WI38 (cell line): Measurements from ENCODE around the gene ELOA.

Source experiments
- H3K4me3 ChIP-seq: 2 replicates; pipeline ENCODE4 v1.5.1; 2011; ENCODE audit warnings: low read depth, mild to moderate bottlenecking, control low read depth, low read length
- TF ChIP-seq, protein P1 (sequence below): IDR thresholded peaks from 2 replicates; pipeline ENCODE4 v1.5.1; 2012; ENCODE audit warnings: low read depth, mild to moderate bottlenecking, control low read depth, low read length

ELOA gene, protein sequence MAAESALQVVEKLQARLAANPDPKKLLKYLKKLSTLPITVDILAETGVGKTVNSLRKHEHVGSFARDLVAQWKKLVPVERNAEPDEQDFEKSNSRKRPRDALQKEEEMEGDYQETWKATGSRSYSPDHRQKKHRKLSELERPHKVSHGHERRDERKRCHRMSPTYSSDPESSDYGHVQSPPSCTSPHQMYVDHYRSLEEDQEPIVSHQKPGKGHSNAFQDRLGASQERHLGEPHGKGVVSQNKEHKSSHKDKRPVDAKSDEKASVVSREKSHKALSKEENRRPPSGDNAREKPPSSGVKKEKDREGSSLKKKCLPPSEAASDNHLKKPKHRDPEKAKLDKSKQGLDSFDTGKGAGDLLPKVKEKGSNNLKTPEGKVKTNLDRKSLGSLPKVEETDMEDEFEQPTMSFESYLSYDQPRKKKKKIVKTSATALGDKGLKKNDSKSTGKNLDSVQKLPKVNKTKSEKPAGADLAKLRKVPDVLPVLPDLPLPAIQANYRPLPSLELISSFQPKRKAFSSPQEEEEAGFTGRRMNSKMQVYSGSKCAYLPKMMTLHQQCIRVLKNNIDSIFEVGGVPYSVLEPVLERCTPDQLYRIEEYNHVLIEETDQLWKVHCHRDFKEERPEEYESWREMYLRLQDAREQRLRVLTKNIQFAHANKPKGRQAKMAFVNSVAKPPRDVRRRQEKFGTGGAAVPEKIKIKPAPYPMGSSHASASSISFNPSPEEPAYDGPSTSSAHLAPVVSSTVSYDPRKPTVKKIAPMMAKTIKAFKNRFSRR

DNA sequence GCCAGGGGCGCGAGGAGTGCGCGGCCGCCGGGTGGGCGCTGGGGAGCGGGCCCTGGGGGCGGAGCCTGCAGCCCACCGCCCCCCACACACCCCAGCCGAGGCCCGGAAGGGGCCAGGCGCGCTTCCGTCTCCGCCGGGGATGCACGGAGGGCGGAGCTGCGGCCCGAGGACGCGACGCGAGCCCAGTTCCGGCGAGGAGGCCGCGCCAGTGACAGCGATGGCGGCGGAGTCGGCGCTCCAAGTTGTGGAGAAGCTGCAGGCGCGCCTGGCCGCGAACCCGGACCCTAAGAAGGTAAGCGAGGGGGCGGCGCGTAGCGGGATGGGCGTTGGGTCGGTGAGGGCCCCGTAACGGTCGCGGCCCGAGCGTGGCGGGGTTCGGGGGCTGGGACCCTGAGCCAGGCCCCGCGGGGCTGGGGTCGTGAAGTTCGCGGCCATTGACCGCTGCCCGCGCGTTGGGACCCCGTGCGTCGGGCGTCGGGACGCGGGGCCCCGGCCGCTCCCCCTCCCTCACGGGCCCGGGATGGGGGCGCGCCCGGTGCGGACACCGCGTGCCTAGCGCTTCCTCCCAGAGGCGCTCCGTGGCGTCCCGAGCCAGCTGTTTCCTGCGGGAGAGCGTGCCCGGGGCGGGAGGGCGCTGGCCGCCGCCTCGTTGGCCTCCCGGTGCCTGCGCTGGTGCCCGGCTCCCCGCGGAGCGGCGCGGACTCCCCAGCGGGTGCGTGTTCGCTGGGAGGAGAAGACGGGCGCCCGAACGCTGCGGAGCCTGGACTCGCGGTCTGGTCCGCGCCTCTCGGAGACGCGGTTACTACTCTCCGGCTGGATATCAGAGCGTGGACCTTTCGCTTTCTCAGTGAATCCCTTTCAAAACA lies at the start of gene ELOA:
ELOA (plus strand) TSS at position 185 of the 866 bp plus-strand sequence; CDS start at position 218, 33 bp downstream.
- TF ChIP-seq, protein P1, sequence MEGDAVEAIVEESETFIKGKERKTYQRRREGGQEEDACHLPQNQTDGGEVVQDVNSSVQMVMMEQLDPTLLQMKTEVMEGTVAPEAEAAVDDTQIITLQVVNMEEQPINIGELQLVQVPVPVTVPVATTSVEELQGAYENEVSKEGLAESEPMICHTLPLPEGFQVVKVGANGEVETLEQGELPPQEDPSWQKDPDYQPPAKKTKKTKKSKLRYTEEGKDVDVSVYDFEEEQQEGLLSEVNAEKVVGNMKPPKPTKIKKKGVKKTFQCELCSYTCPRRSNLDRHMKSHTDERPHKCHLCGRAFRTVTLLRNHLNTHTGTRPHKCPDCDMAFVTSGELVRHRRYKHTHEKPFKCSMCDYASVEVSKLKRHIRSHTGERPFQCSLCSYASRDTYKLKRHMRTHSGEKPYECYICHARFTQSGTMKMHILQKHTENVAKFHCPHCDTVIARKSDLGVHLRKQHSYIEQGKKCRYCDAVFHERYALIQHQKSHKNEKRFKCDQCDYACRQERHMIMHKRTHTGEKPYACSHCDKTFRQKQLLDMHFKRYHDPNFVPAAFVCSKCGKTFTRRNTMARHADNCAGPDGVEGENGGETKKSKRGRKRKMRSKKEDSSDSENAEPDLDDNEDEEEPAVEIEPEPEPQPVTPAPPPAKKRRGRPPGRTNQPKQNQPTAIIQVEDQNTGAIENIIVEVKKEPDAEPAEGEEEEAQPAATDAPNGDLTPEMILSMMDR, result no peak
- H3K4me3 ChIP-seq, result peak within 1 kb of the TSS; percentile 83

DNA sequence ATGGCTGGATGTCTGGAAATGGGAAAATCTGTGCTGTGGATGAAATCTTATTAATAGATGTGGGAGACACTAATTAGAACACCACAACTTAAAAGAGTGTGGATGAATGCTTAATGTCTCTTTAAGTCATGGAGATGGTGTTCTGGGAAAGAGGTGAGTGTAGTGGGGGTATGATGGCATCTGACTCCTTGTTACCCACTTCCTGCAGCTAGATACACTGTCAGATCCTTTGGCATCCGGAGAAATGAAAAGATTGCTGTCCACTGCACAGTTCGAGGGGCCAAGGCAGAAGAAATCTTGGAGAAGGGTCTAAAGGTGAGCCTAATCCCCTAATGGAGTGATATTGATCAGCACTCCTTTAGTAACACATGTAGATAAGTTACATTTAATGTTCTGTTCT lies 49.7 kb upstream of the ELOA start:
- no peak overlapping the region for H3K4me3 ChIP-seq
- TF ChIP-seq, protein P1, result no peak

DNA sequence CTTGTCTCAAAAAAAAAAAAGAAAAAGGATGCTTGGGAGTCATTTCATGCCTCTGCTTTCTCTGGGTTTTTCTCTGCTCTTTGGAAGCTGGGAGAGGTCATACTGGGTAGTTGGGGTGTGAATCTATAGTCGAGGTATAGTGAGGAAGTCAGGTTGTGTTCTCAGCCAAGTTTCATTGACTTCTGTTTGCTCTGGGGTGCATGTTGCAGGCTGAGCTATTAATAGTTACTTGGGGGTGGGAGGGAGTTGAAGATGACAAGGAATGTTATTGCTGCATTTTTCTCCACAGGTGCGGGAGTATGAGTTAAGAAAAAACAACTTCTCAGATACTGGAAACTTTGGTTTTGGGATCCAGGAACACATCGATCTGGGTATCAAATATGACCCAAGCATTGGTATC lies 48.9 kb upstream of the ELOA start:
- H3K4me3 ChIP-seq, result no peak overlapping the region
- TF ChIP-seq, protein P1, result no peak

DNA sequence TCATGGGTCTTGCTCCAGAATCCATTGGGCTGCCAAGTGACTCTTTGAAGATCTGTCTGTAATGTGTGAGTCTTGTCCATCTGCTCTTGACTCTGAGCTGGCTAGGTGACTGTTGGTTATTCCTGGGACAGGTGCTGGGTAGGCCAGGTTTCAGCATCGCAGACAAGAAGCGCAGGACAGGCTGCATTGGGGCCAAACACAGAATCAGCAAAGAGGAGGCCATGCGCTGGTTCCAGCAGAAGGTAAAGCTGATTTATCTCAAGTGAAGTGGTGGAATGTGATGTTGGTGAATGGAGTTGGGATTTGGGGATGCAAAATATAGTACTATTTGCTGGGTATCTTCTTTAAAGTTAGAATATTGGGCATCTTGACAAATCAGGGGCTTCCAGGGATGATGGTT lies 47.6 kb upstream of the ELOA start:
- TF ChIP-seq, protein P1, result no peak
- no peak overlapping the region for H3K4me3 ChIP-seq

DNA sequence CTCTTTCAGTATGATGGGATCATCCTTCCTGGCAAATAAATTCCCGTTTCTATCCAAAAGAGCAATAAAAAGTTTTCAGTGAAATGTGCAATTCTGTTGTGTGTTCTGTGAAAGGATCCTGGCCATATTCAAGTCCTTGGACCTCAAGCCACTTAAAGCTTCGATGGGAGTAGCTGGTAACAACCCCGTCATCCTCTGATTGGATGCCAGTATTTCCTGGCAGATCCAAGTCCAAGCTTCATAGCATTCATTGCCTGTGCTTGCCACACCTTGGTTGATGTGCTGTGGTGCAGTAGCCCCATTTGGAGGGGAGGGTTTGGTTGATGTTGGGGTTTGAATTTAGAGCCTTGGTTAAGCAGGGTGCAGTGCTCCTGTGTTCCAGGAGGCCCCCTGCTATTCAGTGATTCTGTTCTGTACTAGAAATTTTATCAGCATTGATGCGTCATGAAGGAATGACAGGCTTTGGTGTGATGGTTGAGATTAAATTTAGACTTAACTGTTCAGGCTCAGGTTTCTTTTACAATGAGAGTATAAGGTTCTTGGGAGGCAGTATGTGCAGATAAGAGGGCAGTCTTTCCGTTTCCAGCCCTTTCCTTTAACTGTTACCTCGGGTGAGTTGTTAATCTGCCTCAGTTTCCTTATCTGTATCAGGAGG lies 46.8 kb upstream of the ELOA start:
- H3K4me3 ChIP-seq, result no peak overlapping the region

DNA sequence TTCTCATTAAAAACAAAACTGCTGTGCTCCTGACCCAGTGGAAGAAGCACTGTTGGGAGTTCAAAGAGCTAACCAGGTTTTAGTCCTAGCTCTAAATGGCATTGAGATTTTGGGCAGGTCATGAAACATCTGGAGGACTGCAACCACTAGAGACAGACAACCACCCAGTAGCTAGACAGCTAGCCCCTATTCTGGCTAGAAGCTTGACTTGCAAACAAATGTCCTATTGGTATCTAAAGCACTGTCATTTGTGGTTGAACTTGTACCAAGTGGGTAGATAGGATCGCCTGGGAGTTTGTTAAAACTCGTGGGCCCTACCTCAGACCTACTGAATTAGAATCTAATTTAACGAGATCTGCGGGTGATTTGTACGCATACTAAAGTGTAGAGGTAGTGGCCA lies 44.8 kb upstream of the ELOA start:
- H3K4me3 ChIP-seq, result no peak overlapping the region
- TF ChIP-seq, protein P1, result no peak

More for the DNA sequence above, 46.8 kb upstream of the ELOA start:
- TF ChIP-seq, protein P1, result no peak
